Brain pericyte (primary cell): ENCODE results near the gene CALHM5.
A peak's percentile ranks its signal among the peaks of the same experiment; 100 is the strongest.
"Not testable (repeated sequence)": the region's sequence is repeated elsewhere in the genome, so short reads cannot be mapped to it uniquely, and the experiment has no call there.

Source experiments
- DNase-seq: peaks from one replicate; pipeline ENCODE4 v3.0.0-alpha.2; 2012; ENCODE audit warnings: low read depth, low spot score

CALHM5 gene

GRCh38 chr6:116511424-116512110, at the start of gene CALHM5:
TSS of gene CALHM5 (plus strand) at chr6:116511639. CDS start at chr6:116511697, 58 bp downstream.
- DNase-seq: peak; percentile 55

GRCh38 chr6:116461932-116462885, 49.2 kb upstream of the CALHM5 start:
- DNase-seq: no peak

GRCh38 chr6:116463301-116463700, 48.1 kb upstream of the CALHM5 start:
- no peak for DNase-seq

DNA sequence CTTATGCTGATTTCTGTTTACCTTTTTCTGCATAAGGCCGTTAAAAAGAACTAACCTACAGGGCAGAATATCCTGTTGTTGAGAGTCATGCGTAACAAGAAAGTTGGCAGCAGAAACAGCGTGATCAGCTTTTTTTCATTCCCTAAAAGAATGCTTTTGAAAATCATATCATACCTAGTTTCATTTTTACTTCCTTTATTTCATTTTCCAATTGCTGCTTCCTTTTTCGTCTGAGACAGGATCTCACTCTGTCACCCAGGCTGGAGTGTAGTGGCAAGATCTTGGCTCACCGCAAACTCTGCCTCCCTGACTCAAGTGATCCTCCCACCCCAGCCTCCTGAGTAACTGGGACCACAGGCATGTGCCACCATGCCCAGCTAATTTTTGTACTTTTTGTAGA, 46.2 kb upstream of the CALHM5 start:
- DNase-seq: no peak

DNA sequence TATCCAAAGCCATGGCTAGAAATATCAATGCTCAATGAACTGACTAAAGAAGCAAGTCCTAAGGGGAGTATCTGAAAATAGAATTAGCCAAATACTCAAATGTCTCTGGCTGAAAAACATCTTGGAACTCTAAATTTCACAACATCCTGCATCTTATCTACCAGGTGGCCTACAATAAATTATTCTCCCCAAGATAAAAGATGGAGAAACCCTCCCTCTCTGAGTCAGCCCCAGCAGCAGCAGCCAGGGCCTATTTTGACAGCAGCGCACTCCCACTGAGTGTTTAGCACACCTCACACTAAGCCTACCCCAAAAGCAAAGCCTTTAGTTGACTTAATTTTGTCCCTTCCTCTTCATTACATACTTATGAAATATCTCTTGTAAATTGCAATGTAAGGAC, 44.3 kb upstream of the CALHM5 start:
- no peak for DNase-seq

- no peak for DNase-seq
Observed at GRCh38 chr6:116467514-116467913, 43.9 kb upstream of the CALHM5 start.

DNA sequence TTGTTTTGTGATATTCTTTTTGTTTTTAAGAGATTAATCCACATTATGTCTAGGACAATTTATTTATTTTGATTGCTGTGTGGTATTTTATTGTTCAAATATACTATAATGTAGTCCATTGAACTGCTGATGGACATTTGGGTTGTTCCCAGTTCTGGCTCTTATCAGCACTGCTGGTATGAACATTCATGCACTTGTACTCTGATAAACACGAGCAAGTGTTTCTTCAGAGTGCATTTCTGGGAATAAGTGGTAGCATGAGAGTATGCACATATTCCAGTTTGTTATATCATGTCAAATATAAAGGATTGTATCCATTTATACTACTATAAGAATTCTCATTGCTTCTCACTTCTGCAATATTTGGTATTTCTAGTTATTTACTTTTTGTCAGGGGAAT, 43.1 kb upstream of the CALHM5 start:
- DNase-seq: no peak

DNA sequence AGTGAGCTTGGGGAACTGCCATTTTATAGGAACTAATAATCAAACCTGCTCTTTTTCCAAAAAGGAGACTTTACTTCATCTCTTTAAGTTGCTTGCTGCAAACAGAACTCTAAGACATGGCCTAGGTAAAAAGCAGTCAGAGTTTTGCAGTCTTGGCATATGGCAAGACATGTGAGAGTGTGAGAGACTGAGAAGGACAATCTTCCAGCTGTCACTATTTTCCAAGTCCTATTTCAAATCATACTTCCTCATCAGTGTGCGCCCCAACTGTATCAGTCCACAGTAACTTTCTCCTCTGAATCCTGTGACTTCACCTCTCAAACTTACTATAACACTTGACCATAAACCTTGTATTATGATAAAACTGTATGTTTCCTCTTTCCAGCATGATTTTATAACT, 39.9 kb upstream of the CALHM5 start:
- DNase-seq: no peak

DNA sequence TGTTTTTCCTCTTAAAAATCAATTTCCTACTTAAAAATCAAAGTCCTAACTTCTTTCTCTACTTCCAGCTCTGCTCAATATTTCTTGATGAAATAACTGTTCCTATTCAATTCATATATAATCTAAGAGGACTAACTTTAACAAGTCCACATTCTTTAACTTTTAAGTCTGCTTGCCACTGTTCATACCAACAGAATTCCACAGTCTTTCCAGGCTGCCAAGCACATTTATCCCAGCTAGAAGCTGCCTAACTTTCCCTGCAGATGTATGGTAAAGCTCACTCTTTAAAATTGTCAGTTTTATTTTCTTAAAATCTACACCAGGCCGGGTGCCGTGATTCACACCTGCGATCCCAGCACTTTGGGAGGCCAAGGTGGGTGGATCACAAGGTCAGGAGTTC, 38.7 kb upstream of the CALHM5 start:
- no peak for DNase-seq

DNA sequence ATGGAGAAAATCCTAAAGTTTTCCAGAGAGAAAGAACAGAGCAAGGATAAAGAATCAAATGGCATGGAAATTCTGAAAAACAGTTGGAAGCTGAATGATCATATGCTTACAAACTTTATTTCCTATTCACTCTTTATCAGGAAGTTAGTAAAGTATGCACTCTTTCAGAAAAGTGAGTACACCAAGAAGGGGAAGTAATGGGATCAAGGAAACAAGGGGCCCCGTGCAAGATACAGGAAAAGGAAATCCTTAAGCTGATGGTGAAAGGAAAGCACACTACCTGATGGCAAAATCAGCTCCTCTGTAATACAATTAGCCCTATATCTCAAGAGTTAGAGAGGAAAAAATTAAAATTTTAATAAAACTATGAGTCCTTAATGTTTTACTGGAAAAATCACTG, 36.3 kb upstream of the CALHM5 start:
- no peak for DNase-seq

DNA sequence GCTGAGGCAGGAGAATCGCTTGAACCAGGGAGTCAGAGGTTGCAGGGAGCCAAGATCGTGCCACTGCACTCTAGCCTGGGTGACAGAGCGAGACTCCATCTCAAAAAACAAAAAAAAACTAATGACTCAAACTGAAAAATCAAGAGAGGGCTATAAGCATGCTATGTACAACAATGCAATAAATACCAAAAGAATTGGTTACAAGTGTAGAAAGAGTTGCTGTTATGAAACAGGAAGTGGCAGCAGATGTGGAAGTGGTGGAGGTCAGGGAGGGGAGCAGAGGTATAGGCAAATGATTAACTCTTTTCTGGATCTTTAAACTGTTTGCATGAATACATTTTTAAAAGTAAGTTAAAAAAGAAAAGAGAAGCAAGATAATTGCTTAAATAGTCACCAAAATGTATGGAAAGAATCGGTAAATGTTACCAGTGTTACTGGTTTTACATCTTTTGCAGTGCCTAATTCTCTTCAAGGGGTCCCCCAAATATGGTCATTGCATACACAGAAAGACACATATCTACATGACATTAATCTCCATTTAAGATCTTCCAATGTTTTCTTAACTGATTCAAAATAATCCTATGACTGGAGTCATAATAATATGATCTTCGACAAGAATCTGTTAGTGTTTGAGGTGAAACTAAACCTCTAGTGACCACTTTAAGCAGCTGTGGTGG, 35.3 kb upstream of the CALHM5 start:
- DNase-seq: no peak

DNA sequence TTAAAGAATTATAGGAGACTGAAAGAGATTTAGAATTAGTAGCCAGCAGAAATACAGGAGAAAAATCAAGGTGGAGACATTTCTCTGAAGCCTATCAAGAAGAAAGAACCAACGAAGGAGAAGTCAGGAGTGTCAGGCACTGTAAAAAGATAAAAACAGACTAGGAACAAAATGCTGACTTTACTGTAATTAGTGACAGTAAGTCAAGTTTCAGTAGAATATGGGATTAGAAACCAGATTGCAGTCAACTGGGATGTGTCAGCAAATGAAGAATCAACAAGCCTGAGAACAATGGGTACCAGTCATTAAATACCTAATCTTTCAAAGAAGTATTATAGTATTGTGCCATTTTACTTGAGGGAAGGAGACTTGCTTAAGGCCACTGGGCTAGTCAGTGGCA, 28.7 kb upstream of the CALHM5 start:
- DNase-seq: no peak

- DNase-seq: no peak
Observed at GRCh38 chr6:116483616-116484015, 27.8 kb upstream of the CALHM5 start.

- no peak for DNase-seq
Observed at GRCh38 chr6:116485559-116486184, 25.8 kb upstream of the CALHM5 start.

DNA sequence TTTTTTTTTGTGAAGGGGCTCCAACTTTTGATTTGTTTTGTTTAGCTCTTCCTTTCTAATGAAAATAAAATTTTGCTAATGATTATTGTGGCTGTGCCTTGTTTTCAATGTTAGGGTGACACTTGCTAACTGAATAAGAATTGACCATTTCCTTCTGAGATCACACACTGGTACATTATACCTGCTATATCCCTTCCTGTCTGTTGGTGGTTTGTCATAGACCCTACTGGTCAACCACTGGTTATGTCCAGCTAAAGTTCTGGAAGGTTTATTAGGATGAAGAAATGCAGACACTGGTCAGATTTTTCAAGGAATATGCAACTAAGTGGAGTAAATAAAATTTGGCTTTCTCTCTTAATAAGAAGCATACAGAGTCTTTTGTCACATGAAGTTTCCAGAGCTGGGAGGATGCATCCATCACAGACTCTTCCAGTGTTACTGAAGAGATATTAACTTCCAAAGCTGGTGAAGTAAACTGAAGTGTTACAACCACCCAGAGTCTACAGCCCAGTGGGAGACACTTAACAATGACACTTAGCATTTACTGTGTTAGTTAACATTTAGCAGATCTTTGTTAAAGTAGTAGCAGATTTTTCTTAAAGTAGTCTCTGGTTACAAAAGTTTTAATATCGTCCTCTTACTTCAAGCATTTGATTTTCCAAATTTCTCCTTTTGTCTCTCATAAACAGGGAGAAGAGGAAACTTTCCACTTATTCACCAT, 19.7 kb upstream of the CALHM5 start:
- DNase-seq: no peak

GRCh38 chr6:116492331-116493067, 18.9 kb upstream of the CALHM5 start:
- no peak for DNase-seq

DNA sequence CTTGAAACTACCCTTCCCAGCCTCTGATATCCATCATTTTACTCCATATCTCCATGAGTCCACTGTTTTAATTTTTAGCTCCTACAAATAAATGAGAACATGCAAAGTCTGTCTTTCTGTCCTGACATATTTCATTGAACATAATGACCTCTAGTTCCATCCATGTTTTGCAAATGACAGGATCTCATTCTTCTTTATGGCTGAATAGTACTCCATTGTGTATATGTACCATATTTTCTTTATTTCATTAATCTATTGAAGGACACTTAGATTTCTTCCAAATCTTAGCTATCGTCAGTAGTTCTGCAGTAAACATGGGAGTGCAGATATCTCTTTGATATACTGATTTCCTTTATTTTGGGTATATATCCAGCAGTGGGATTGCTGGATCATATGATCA, 16.3 kb upstream of the CALHM5 start:
- not testable (repeated sequence) for DNase-seq

- DNase-seq: no peak
Observed at GRCh38 chr6:116497113-116497676, 14.2 kb upstream of the CALHM5 start.

DNA sequence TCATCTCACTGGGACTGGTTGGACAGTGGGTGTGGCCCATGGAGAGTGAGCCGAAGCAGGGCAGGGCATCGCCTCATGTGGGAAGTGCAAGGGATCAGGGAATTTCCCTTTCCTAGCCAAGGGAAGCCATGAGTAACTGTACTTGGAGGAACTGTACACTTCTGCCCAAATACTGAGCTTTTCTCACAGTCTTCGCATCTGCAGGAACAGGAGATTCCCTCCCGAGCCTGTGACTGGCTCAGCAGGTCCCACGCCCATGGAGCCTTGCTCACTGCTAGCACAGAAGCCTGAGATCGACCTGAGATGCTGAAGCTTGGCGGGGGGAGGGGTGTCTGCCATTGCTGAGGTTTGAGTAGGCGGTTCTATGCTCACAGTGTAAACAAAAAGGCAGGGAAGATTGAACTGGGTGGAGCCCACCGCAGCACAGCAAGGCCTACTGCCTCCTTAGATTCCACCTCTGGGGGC, 10.4 kb upstream of the CALHM5 start:
- DNase-seq: no peak

DNA sequence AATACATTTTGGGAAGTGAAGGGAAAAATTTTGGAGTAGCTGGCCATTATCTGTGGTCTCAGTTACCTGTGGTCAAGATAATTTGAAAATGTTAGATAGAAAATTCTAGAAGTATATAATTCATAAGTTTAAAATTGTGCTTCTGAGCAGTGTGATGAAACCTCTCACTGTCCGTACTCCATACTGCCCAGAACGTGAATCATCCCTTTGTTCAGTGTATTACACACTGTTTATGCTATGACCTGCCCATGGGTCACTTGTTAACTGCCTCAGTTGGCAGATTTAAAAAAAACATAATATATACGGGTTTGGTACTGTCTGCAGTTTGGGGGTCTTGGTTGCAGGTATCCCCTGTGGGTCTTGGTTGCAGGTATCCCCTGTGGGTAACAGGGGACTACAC, 4.1 kb upstream of the CALHM5 start:
- no peak for DNase-seq
